ENCODE data around the gene PLEKHM2.

Gene PLEKHM2

GRCh38 chr1:15777909-15778707 is 94.0 kb downstream of the PLEKHM2 start:
- H3K4me3 ChIP-seq (ENCODE audit: low read length): no peak overlapping the region
- no peaks in the 10 kb centered on the region for H3K4me1 ChIP-seq (ENCODE audit: low read length)
- no peak overlapping the region for H3K27ac ChIP-seq (ENCODE audit: low read length)
- no peaks in the 10 kb centered on the region for H3K36me3 ChIP-seq (replicated peaks; ENCODE audit: insufficient read depth, low read length)
- no peaks in the 10 kb centered on the region for H3K79me2 ChIP-seq (ENCODE audit: low read length)
- no peaks in the 10 kb centered on the region for H3K9me3 ChIP-seq (replicated peaks; ENCODE audit: insufficient read depth, low read length)
- no peaks in the 10 kb centered on the region for H3K9me2 ChIP-seq (replicated peaks; ENCODE audit: insufficient read depth, low read length)
- H3K4me2 ChIP-seq (ENCODE audit: low read depth, low read length): no peak overlapping the region
- no peak overlapping the region for H3K9ac ChIP-seq (ENCODE audit: low read length)
- no peak for DNase-seq
- no peaks in the 10 kb centered on the region for H3F3A ChIP-seq (ENCODE audit: insufficient read depth, low read length)
- no peaks in the 10 kb centered on the region for H3K27me3 ChIP-seq (replicated peaks; ENCODE audit: insufficient read depth, low read length)
- H2AFZ ChIP-seq (ENCODE audit: low read length): no peak overlapping the region
- TF ChIP-seq CTCF (IDR thresholded peaks at IDR 0.05; ENCODE audit: low read length) (no peak), EZH2 (optimal IDR thresholded peaks at IDR 0.05; ENCODE audit: low read depth, low read length) (no peak), EZH2phosphoT487 (IDR thresholded peaks at IDR 0.05; ENCODE audit: low read length) (no peak)
- H4K20me1 ChIP-seq (ENCODE audit: insufficient read depth, low read length): no peaks in the 10 kb centered on the region

All from MM.1S (cell line).